Stimulated activated CD4-positive, alpha-beta T cell treated with anti-CD3 and anti-CD28 coated beads, Interleukin-2, amount 100 ng/mL, for 4 hours (primary cell): ENCODE results near the gene GJD3.

Source experiments
- DNase-seq: peaks from one replicate; pipeline ENCODE4 v3.0.0-alpha.2; 2020; ENCODE audit warnings: low read depth

GJD3 gene

DNA sequence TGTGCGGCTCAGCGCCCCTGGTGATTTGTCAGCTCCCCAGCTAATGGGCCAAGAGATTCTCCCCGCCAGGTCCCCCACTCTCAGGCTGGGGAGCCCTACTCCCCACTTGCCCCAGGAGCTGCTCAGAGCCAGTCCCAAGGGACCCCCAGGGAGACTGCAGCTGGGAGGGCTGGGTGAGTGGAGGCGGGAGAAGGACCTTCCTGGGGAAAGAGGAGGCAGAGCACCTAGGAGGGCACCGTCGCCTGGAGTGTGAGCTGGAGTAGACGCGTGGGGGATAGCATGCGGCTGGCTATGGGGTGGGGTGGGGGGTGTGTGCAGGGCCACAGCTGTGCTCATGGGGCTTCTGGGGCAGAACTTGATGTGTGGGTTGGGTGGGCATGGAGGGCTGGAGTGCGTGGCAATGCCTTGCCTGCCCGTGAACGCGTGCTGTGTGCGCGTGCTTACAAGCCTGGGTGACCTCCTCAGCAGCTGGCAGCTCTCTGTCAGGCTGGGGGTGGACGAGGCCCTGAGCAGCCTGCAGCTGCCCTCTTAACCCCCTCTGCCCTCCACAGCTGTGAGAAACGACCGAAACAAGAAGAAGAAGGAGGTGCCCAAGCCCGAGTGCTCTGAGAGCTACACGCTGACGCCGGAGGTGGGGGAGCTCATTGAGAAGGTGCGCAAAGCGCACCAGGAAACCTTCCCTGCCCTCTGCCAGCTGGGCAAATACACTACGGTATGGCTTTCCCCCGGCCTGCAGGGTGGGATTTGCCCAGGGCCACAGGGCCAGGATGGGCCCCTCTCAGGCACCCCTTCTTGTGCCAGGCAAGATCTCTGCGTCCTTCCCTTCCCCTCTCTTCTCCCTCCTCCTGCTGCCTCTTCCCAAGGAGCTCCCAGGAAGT is 12.9 kb downstream of the GJD3 start:
- no peak for DNase-seq

DNA sequence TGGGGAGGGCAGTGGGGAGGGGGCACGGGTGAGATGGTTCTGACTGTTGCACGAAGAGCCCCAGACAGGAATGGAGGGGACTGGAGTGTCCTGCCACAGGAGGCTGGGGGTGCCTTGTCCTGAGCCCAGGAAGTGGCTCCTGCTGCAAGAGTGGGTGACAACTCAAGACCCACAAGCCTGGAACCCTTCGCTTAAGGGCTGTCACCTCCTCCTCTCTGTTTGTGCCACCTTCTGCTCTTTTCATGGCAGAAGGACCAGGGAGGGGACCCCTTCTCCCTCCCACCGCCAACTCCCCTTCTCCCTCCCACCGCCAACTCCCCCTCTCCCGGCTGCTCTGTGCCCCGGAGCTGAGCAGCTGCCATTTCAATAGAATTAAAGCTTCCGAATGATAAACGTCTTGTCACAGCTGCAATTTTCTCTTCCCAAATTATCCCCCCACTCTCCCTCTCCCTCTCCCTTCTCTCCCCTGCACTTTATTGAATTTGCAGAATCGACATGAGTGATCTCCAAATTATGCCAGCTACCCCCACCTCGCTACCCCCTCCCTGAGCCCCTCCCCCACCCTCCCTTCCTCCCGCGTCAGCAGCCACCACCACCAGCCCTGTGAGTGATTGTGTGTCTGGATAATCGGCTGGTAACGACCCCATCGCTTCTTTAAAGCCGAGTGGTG is 13.7 kb downstream of the GJD3 start:
- DNase-seq = no peak

- no peak for DNase-seq
Observed at GRCh38 chr17:40349895-40350688, 14.4 kb downstream of the GJD3 start.

DNA sequence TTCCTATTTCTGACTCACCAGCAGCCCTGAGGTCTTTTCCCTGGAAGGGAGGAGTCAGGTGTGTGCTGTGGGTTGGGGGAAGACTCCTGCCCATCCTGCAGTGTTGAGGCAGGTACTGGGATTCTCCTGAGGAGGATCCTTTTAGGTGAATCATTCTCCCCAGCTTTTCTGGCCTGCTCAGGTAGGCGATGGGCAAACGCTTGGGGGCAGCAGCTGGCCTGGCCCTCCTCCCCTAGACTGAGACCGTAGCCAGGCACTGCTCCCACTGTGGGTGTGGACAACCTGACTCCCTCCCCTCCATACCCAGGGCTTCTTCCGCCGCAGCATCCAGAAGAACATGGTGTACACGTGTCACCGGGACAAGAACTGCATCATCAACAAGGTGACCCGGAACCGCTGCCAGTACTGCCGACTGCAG is 15.1 kb downstream of the GJD3 start:
- DNase-seq = no peak

- DNase-seq = no peak
Observed at GRCh38 chr17:40348562-40349476, 15.7 kb downstream of the GJD3 start.

GRCh38 chr17:40348136-40348504 is 16.4 kb downstream of the GJD3 start:
- no peak for DNase-seq

GRCh38 chr17:40347319-40348135 is 17.0 kb downstream of the GJD3 start:
- no peak for DNase-seq

DNA sequence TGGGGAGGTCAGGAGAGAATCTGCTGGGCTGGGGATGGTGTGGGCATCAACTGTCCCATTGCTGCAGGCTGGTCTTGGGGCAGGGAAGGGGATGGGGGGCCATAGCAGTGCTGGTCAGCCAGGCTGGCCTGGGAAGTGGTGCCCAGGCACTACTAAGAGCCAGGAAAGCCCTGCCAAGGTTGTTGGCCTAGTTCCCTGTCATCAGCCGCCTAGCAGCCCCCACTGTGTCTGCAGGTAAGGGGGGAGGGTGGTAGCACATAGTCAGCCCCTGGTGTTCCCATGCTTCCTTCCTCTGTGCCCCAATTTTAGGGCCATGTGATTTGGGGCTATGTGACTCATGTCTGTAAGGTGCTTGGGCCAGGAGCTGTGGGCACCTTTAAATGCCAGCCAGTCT is 17.8 kb downstream of the GJD3 start:
- no peak for DNase-seq

DNA sequence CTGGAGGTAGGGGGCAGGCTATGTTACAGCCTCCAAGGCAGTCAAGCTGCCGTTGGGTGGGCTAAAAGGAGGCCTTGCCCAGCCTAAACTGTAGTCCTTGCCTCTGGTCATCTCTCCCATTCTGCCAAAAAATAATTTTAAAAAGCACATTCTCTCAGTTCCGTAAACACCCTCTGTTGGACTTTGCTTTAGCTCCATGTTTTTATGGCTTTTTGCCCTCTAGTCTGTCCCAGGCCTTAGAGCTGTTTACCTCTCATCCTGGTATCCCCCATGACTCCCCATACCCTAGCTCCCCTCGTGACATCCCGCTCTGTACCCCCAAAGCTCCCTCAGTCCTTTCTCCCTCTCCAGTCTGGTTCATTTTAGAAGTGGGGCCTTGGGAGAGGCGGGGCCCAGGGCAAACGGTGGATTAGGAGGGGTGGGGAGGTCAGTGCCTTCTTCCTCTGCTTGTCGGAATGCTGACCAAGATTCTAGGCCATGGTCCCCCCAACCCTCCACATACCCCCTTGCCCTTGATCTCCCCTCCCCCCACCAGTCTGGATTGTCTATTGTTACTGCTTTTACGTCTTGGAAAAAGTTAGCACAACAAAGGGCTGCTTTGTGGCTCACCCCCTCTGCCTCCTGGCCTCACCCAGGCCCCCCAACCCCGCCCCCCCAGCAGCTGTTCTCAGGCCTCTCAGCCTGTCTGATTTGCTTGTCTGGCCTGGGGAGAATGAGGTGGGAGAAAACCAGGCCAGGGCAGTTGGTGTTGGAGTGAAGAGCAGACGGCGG is 18.4 kb downstream of the GJD3 start:
- DNase-seq = no peak

DNA sequence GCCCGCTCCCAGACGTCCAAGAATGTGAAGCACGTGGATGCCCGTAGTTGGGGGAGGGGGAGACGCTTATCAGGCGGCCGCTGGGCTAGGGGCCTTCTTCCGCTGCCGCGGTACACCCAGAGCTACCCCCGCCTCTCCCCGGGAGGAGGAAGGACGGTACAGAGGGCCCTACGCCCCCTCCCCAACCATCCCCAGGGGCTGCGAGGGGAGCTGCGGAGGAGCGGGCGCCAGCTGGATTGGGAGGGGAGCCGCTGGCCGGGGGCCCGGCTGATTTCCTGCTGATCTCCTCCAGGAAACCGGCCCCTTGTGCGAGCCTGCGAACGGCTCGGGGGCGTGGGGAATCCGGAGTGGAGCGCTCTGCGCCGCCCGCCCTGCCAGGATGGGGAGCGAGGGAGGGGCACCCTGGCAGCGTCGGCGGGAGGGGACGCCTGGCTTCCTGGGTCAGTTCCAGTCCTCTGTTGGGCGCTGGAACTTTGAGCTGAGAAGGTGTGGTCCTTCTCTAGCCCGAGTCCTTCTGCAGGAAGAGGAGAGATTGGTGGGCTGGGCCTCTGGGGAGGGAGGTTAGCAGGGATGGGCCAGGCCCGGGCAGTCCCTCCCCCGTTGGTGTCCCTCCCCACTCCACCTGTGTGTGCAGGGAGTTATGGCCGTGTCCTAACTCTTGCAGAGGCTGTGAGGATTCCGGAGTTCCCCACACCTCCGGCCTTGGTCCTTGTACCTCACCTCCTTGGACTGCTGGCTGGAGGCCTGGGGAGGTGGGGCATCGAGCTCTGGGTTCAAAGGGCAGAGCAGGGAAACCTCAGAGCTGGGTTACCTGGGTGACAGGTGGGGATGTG is 19.2 kb downstream of the GJD3 start:
- no peak for DNase-seq

DNA sequence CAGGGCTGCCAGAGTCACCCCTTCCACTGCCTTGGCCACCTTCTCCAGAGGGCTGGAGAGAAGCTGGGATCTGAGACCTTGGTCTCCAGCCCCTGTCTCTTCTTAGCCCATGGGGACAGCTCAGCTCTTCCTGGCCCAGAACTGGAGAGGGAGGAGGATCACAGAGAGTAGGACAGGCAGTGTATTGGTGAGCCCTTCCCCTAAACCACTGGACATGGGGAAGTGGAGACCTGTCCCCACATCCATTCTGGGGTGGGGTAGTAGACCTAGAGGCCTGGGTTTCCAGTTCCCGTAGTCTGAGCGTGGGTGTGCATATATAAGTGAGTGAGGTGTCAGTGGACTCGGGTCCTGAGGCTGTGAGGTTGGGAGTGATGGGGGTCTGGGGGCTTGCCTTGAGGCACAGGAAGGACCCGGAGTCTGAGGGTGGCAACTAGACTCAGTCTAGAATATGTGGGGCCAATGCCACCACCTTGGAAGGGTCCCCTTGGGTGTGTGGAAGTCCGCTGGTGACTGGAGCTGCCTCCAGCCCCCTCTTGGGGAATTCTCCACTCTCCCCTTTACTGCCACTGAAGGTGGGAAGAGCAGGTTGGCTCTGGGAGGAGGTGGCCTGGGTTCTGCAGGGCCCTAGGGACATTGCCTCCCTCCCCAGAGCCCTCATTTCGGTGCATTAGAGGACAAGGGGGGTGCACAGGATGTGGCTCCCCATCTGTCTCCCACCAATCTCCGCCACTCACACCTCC is 19.9 kb downstream of the GJD3 start:
- DNase-seq = no peak

DNA sequence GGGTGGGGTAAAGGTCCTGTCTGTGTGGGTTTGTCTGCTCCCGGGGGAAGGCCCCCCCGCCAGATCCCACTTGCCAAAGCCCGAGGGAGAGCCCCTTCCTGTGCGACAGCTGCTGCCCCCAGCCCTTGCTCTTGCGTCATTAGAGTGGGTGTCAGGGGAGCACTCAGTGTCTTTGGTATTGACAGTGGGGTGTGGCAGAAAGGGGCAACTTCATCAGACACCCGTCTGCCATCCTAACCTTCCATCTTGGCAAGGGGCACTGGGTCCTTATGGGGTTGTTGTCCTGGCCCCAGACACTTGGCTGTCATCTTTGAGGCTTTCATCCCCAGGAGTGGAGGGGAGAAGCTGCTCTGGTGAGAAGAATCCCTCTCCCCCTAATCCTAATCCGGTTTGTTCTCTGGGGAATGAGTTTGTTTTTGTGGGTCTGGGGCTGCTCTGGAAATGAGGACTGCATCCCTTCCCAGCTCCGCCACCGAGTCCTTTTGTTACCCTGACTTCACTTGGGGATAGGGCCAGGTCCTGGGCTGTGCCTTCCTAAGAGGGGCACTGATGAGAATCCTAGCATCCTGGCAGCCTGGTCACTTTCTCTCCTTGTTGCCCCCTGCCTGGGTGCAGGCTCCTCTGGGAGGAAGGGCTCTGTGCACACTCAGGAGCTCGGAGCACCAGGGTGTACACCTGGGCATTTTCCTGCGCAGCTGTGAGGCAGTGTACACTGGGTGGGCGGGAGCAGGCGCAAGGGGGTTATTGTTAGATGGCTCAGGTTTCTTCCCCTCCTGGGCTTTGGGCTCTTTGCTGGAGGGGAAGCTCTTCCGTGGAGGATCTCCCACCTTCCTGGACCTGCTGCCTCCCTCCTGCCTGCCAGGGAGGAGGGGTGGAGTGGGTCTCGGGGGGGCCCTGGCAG is 21.1 kb downstream of the GJD3 start:
- no peak for DNase-seq

DNA sequence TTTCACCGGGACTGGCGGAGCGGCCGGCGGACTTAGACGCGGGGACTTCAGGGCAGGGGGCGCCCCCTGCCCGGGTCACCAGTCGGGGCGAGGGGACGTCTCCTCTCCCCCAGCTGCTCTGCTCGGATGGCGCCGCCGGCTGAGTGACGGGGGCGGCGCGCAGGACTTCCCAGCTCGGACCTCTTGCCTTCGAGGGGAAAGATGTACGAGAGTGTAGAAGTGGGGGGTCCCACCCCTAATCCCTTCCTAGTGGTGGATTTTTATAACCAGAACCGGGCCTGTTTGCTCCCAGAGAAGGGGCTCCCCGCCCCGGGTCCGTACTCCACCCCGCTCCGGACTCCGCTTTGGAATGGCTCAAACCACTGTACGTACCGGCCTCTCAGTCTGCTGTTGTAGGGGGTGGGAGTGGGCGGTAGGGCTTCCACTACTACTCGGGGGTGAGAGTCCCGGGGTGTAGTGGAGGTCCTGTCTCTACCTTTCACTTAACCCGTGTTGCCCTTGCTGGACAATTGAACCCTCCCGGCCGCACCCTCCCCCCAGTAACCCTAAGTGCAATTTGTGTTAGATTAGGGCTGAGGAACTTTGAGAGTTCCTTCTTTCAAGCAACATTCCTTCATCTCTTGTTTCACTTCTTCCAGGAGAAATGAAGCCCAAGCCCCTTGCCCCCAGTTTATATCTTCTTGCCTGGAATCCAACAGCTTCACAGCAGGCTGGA is 21.9 kb downstream of the GJD3 start:
- DNase-seq = no peak

- no peak for DNase-seq
Observed at GRCh38 chr17:40341808-40342503, 22.6 kb downstream of the GJD3 start.

GRCh38 chr17:40340880-40341807 is 23.4 kb downstream of the GJD3 start:
- peak; percentile 73 for DNase-seq
